Activated CD8-positive, alpha-beta T cell treated with anti-CD3 and anti-CD28 coated beads for 36 hours (primary cell): ENCODE data around the gene GOLIM4. TPM values are rescaled to one million over a fixed set of nuclear protein-coding genes. Genes with fewer than 3 reads are reported as not detected.
A peak's percentile ranks its signal among the peaks of the same experiment; 100 is the strongest.

Source experiments
- ATAC-seq: fragments of 200-7000 bp; cut with Tn5 transposase; one replicate; pipeline ENCODE4 v1.10.0; 2021; ENCODE audit warnings: mild to moderate bottlenecking, moderate library complexity
- CTCF ChIA-PET: fragments of 350-600 bp; sonication (Branson Sonifier 250); formaldehyde crosslinking; loops from one replicate; lab custom pipeline; 2021; ENCODE audit warnings: antibody characterized with exemption; lab: Charles Lee
- POLR2A ChIA-PET: fragments of 350-600 bp; sonication (Branson Sonifier 250); formaldehyde crosslinking; loops from one replicate; lab custom pipeline; 2021; ENCODE audit warnings: antibody characterized with exemption; lab: Charles Lee
- DNase-seq: peaks from one replicate; pipeline ENCODE4 v3.0.0-alpha.2; 2020
- H3K27ac Mint-ChIP-seq: one replicate; pipeline ENCODE4 v1.8.0; 2021; ENCODE audit warnings: mild to moderate bottlenecking, mixed read lengths
- H3K27me3 Mint-ChIP-seq: one replicate; pipeline ENCODE4 v1.8.0; 2021; ENCODE audit warnings: mixed read lengths
- H3K36me3 Mint-ChIP-seq: one replicate; pipeline ENCODE4 v1.8.0; 2021; ENCODE audit warnings: low read depth, mixed read lengths
- H3K4me1 Mint-ChIP-seq: one replicate; pipeline ENCODE4 v1.8.0; 2021; ENCODE audit warnings: low read depth, mixed read lengths
- H3K4me3 Mint-ChIP-seq: one replicate; pipeline ENCODE4 v1.8.0; 2021; ENCODE audit warnings: mild to moderate bottlenecking, moderate library complexity, mixed read lengths
- H3K9me3 Mint-ChIP-seq: one replicate; pipeline ENCODE4 v1.8.0; 2021; ENCODE audit warnings: mixed read lengths
- intact Hi-C: fragments of 100-400 bp; cut with micrococcal nuclease; formaldehyde crosslinking; loops from one replicate; pipeline ENCODE4 v1.10.0; 2022
- total RNA-seq, 2 experiments: library from RNA; stranded (reverse); gene quantifications; one replicate each; pipeline ENCODE4 v1.2.3, GENCODE V29; 2021
- TF ChIP-seq, protein P1 (sequence below): fragments of 200-600 bp; IDR thresholded peaks from one replicate; pipeline ENCODE4 v1.8.0; 2022; ENCODE audit warnings: antibody characterized with exemption, mild to moderate bottlenecking

The GOLIM4 gene
- total RNA-seq, 2 experiments from 2014 or later = 5.5 to 6.4 TPM

GRCh38 chr3:168002786-168003368 lies 92.8 kb downstream of the GOLIM4 start:
- TF ChIP-seq, protein P1, sequence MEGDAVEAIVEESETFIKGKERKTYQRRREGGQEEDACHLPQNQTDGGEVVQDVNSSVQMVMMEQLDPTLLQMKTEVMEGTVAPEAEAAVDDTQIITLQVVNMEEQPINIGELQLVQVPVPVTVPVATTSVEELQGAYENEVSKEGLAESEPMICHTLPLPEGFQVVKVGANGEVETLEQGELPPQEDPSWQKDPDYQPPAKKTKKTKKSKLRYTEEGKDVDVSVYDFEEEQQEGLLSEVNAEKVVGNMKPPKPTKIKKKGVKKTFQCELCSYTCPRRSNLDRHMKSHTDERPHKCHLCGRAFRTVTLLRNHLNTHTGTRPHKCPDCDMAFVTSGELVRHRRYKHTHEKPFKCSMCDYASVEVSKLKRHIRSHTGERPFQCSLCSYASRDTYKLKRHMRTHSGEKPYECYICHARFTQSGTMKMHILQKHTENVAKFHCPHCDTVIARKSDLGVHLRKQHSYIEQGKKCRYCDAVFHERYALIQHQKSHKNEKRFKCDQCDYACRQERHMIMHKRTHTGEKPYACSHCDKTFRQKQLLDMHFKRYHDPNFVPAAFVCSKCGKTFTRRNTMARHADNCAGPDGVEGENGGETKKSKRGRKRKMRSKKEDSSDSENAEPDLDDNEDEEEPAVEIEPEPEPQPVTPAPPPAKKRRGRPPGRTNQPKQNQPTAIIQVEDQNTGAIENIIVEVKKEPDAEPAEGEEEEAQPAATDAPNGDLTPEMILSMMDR = no peak
- Mint-ChIP-seq H3K27me3 (no peaks in the 10 kb centered on the region), H3K4me1 (no peaks in the 10 kb centered on the region), H3K36me3 (no peaks in the 10 kb centered on the region), H3K4me3 (no peak overlapping the region), H3K9me3 (no peaks in the 10 kb centered on the region), H3K27ac (no peak overlapping the region)
- DNase-seq = no peak
- CTCF ChIA-PET = no interaction called here
- intact Hi-C loops = no loop called here
- ATAC-seq = peak; percentile 45
- POLR2A ChIA-PET = no interaction called here

DNA sequence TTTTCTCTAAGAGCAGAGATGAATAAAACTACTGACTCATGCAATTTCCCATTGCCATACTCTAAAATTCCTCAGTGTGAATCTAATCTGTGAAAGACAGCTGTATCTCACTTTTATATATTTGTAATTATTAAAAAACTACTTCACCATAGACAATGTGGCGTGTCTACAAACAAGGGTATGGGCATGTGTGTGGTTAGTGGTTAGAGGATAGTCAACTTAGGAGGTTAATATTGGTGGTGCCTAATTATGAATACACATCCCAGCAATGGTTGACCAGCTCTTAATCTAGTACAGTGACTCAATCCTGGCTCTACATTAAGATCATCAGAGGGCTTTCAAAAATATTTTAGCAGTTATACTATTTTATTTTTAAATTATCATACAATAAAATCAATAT lies 94.5 kb downstream of the GOLIM4 start:
- H3K36me3 Mint-ChIP-seq = no peaks in the 10 kb centered on the region
- no peak overlapping the region for H3K27ac Mint-ChIP-seq
- no peaks in the 10 kb centered on the region for H3K4me1 Mint-ChIP-seq
- no peak for ATAC-seq
- intact Hi-C loops = no loop called here
- TF ChIP-seq, protein P1 = no peak
- DNase-seq = no peak
- POLR2A ChIA-PET = no interaction called here
- no peak overlapping the region for H3K4me3 Mint-ChIP-seq
- H3K9me3 Mint-ChIP-seq = no peaks in the 10 kb centered on the region
- CTCF ChIA-PET = interaction anchor here (1.5 kb wide), 1 partner anchor 39 kb away, joined by 3 read pairs; no protein-coding TSS in a partner anchor
- H3K27me3 Mint-ChIP-seq = no peaks in the 10 kb centered on the region

DNA sequence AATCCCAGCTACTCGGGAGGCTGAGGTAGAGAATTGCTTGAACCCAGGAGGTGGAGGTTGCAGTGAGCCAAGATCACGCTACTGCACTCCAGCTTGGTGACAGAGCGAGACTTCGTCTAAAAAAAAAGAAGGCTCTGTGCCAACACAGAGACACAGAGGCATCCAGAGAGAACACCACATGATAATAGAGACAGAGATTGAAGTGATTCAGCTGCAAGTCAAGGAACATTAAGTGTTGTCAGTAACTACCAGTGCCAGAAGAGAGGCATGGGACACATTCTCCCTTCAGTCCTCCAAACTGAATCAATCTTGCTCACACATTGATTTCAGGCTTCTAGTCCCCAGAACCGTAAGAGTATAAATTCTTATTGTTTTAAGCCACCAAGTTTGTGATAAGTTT lies 97.5 kb downstream of the GOLIM4 start:
- Mint-ChIP-seq H3K4me3 (no peak overlapping the region), H3K27me3 (no peaks in the 10 kb centered on the region), H3K4me1 (no peaks in the 10 kb centered on the region), H3K36me3 (no peaks in the 10 kb centered on the region), H3K27ac (no peak overlapping the region), H3K9me3 (no peaks in the 10 kb centered on the region)
- ATAC-seq (no peak), DNase-seq (no peak)
- TF ChIP-seq, protein P1 = no peak
- intact Hi-C loops = no loop called here
- ChIA-PET POLR2A (no interaction called here), CTCF (no interaction called here)

GRCh38 chr3:167996514-167996913 lies 99.2 kb downstream of the GOLIM4 start:
- H3K27ac Mint-ChIP-seq = no peak overlapping the region
- H3K36me3 Mint-ChIP-seq = no peaks in the 10 kb centered on the region
- intact Hi-C loops = no loop called here
- ATAC-seq = no peak
- H3K4me3 Mint-ChIP-seq = no peak overlapping the region
- ChIA-PET POLR2A (no interaction called here), CTCF (no interaction called here)
- H3K9me3 Mint-ChIP-seq = no peaks in the 10 kb centered on the region
- DNase-seq = no peak
- TF ChIP-seq, protein P1 = no peak
- no peaks in the 10 kb centered on the region for H3K4me1 Mint-ChIP-seq
- H3K27me3 Mint-ChIP-seq = no peaks in the 10 kb centered on the region

DNA sequence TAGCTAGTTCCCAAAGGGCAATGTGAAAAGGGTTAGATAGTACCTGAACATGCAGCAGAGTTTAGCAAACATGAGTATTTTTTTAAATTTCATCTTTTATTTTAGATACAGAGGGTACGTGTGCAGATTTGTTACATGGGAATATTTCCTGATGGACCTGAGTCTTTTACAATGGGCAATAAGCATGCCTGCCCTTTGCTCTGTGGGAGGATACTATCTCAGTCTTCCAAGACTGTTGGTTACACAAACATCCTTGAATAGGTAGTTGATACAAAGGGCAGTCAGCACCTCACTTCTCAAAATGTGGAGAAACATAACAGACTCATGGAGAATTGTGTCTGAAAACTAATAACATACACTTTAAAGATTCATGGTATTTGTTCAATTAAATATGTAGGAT lies 103.3 kb downstream of the GOLIM4 start:
- no peak overlapping the region for H3K27ac Mint-ChIP-seq
- H3K4me3 Mint-ChIP-seq = no peak overlapping the region
- CTCF ChIA-PET = no interaction called here
- no peaks in the 10 kb centered on the region for H3K27me3 Mint-ChIP-seq
- POLR2A ChIA-PET = no interaction called here
- TF ChIP-seq, protein P1 = no peak
- intact Hi-C loops = no loop called here
- H3K9me3 Mint-ChIP-seq = no peaks in the 10 kb centered on the region
- H3K36me3 Mint-ChIP-seq = no peaks in the 10 kb centered on the region
- DNase-seq (no peak), ATAC-seq (no peak)
- no peaks in the 10 kb centered on the region for H3K4me1 Mint-ChIP-seq
